BLaER1 (cell line): ENCODE measurements around the gene TSPAN9.

Experiments used
- H3K27ac ChIP-seq: shearing (Covaris generic); formaldehyde crosslinking; 2 replicates; pipeline ENCODE4 v1.8.1; 2022
- H3K27me3 ChIP-seq: shearing (Covaris generic); formaldehyde crosslinking; 2 replicates; pipeline ENCODE4 v1.8.1; 2022
- H3K36me3 ChIP-seq: shearing (Covaris generic); formaldehyde crosslinking; 2 replicates; pipeline ENCODE4 v1.8.1; 2022
- H3K4me1 ChIP-seq: shearing (Covaris generic); formaldehyde crosslinking; 2 replicates; pipeline ENCODE4 v1.8.1; 2022
- H3K4me2 ChIP-seq: shearing (Covaris generic); formaldehyde crosslinking; 2 replicates; pipeline ENCODE4 v1.8.1; 2022
- H3K4me3 ChIP-seq: shearing (Covaris generic); formaldehyde crosslinking; 2 replicates; pipeline ENCODE4 v1.8.1; 2022
- H3K9ac ChIP-seq: shearing (Covaris generic); formaldehyde crosslinking; 2 replicates; pipeline ENCODE4 v1.8.1; 2022
- H3K9me3 ChIP-seq: shearing (Covaris generic); formaldehyde crosslinking; 2 replicates; pipeline ENCODE4 v1.8.1; 2022
- H4K20me1 ChIP-seq: shearing (Covaris generic); formaldehyde crosslinking; 2 replicates; pipeline ENCODE4 v1.8.1; 2022
- Cebpa-rat ChIP-seq: shearing (Covaris generic); IDR thresholded peaks from 2 replicates; pipeline ENCODE4 v1.8.1; 2022

The TSPAN9 gene

DNA sequence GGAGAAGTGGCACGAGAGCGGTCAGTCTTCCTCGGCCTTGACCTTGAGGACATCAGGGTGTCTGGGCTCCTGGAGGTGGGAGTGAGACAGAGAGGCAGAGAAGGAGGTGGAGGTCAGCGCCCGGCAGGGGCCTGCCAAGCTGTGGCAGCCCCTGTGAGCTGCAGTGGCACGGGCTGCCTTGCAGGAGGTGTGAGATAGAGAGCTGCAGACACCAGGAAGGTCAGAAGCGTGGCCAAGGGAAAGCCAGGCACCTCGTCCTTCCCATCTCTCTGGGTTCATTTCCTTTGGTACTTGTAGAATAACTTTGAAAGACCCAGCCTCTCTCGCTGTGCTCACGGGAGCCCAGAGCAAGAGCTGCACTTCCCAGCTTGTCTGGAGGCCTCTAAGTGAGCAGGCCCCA is 98.1 kb downstream of the TSPAN9 start:
- Histone ChIP-seq H3K36me3 (no peaks in the 10 kb centered on the region), H3K9ac (no peak overlapping the region), H3K27ac (no peak overlapping the region), H3K4me2 (no peak overlapping the region), H3K9me3 (no peaks in the 10 kb centered on the region), H3K4me1 (peaks cover 48% of the 10 kb centered on the region), H3K27me3 (no peaks in the 10 kb centered on the region), H4K20me1 (peaks cover 37% of the 10 kb centered on the region), H3K4me3 (no peak overlapping the region)
- TF ChIP-seq Cebpa-rat, result no peak

DNA sequence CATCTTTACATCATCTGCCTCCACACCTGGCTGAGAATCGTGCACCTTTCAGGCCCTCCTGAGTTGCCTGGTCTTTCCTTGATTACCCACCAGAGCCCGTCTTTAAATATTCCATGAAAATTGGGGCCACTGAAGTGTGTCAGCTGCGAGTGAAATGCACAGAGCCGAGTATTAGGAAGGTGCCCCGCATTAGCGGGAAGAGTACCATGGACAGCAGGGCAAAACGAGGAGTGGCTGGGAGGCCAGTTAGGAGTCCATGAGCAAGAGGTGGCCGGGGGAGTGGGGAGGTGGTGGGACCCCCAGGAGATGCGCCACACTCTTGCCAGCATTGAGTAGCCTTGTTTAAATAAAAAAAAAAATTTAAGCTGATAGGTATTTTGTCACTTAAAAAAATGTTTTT is 99.6 kb downstream of the TSPAN9 start:
- H3K27me3 ChIP-seq, result no peaks in the 10 kb centered on the region
- H3K4me2 ChIP-seq, result peak overlapping the region; percentile 79

DNA sequence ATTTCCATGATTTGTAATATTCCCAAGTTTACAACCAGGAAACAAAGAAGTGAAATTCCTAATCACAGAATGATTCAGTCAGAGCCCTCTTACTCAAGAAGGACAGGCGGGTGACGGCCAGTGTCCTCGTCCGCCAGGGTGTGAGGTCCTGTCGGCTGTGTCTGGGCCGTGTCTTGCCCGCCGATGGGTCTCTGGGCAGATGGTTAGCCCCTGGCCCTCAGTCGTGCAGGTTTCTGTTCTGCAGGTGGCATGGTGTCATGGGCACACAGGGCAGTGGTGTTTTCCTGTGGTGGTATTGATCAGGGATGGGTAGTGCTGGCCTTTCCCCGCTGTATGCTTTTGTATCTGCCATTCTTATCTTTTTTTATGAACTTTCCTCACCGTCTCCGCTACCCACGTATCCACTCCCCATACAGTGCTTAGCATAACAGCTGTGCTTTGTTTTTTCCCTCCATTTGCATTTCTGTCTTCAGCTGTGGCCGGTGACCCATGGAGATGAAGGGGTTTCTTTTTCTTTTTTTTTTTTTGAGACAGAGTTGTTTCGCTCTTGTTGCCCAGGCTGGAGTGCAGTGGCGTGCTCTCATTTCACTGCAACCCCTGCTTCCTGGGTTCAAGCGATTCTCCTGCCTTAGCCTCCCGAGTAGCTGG is 100.7 kb downstream of the TSPAN9 start:
- no peaks in the 10 kb centered on the region for H3K27me3 ChIP-seq
- 0 out of 2 replicates have a peak overlapping the region, but pooled peaks have one; percentile 31 for H3K9ac ChIP-seq
- H3K4me1 ChIP-seq, result peaks cover 60% of the 10 kb centered on the region

More for the DNA sequence above, 99.6 kb downstream of the TSPAN9 start:
- Histone ChIP-seq H3K36me3 (no peaks in the 10 kb centered on the region), H3K4me3 (no peak overlapping the region), H3K27ac (no peak overlapping the region), H3K9ac (no peak overlapping the region), H3K4me1 (peaks cover 55% of the 10 kb centered on the region), H4K20me1 (peaks cover 34% of the 10 kb centered on the region), H3K9me3 (no peaks in the 10 kb centered on the region)
- TF ChIP-seq Cebpa-rat, result no peak

DNA sequence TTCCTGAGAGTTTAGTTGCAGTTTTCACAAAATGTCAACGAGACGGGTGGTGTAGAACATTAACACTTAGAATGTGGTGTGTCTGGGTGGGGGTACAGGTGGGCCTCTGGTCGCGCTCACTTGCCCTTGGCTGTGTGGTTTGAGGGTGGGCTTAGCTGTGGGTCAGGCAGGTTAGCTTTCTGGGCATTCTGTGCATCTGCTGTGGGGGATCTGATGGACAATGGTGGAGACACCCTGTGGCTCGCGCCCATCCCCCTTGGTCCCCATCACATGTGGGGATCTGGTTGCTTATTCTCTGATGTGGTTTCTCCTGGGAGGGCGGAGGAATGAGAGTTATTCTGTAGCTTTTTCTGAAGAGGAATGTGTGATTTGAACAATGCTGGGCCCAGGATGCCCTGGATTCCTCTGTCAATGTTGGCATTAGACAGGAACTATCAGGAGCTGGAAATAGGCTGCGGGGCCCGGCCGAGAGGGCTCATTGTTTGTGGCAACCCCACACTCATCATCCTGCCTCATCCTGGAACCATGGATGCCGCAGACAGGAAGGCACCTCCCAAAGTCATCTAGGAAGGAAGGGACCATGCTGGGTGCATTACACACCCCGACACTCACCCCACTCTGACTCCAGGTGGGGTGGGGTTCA is 101.6 kb downstream of the TSPAN9 start:
- H3K36me3 ChIP-seq, result no peaks in the 10 kb centered on the region
- H3K9ac ChIP-seq, result no peak overlapping the region
- no peak for TF ChIP-seq Cebpa-rat
- no peaks in the 10 kb centered on the region for H3K27me3 ChIP-seq
- no peak overlapping the region for H3K4me3 ChIP-seq
- peaks cover 60% of the 10 kb centered on the region for H3K4me1 ChIP-seq
- peak overlapping the region; percentile 38; the same call in 1 of the 2 replicates for H3K27ac ChIP-seq
- H3K9me3 ChIP-seq, result no peaks in the 10 kb centered on the region
- H4K20me1 ChIP-seq, result peaks cover 19% of the 10 kb centered on the region; the same call in 1 of the 2 replicates
- peak overlapping the region; percentile 79 for H3K4me2 ChIP-seq

More for the DNA sequence above, 100.7 kb downstream of the TSPAN9 start:
- Histone ChIP-seq H3K4me2 (peak overlapping the region; percentile 79), H4K20me1 (peaks cover 26% of the 10 kb centered on the region), H3K36me3 (no peaks in the 10 kb centered on the region), H3K4me3 (no peak overlapping the region), H3K27ac (peak overlapping the region; percentile 38; the same call in 1 of the 2 replicates), H3K9me3 (no peaks in the 10 kb centered on the region)
- no peak for TF ChIP-seq Cebpa-rat

DNA sequence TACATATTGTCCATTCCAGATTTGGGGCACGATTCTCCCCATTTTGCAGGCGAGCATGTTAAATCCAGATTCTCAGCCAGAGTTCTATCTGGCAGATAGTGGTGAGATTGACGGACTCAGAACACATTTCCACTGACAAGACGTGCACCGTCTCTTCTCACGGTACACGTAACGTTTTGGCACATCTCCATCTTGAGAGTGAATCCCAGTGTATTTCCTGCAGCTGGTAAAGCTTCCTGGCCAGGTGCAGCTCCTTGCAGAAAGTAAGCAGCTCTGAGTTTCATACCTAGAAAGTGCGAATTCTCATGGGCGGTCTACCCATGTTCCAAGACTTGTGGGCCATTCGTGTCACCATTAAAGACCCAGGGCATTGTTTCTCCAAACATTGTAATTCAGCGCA is 102.6 kb downstream of the TSPAN9 start:
- H4K20me1 ChIP-seq, result peaks cover 29% of the 10 kb centered on the region
- H3K4me1 ChIP-seq, result peaks cover 65% of the 10 kb centered on the region
- H3K4me2 ChIP-seq, result peak overlapping the region; percentile 79
- H3K36me3 ChIP-seq, result no peaks in the 10 kb centered on the region
- no peak overlapping the region for H3K4me3 ChIP-seq
- TF ChIP-seq Cebpa-rat, result no peak
- H3K27ac ChIP-seq, result no peak overlapping the region
- H3K9me3 ChIP-seq, result no peaks in the 10 kb centered on the region
- H3K9ac ChIP-seq, result no peak overlapping the region
- H3K27me3 ChIP-seq, result no peaks in the 10 kb centered on the region

DNA sequence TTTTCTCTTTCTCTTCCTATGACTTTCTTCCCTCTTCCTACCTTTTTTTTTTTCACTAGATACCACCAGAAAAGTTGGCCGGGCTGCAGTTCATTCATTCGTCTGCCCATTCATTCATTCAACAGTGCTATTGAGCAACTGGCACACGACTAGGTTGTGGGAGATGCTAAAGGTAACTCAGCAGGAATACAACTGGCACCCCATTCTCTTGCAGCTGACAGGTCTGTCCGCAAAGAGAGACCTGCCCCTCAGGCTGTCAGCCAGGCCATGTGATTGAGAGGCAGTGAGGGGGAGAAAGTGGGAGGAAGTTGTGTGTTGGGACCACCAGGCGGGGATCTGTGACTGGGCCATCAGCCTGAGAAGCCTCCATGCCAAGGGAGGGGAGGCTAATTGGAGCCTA is 105.2 kb downstream of the TSPAN9 start:
- no peak overlapping the region for H3K4me3 ChIP-seq
- H4K20me1 ChIP-seq, result peaks cover 55% of the 10 kb centered on the region
- no peak overlapping the region for H3K4me2 ChIP-seq
- no peak overlapping the region for H3K9ac ChIP-seq
- no peaks in the 10 kb centered on the region for H3K36me3 ChIP-seq
- H3K27ac ChIP-seq, result no peak overlapping the region
- H3K27me3 ChIP-seq, result no peaks in the 10 kb centered on the region
- TF ChIP-seq Cebpa-rat, result no peak
- H3K9me3 ChIP-seq, result no peaks in the 10 kb centered on the region
- H3K4me1 ChIP-seq, result peaks cover 69% of the 10 kb centered on the region

DNA sequence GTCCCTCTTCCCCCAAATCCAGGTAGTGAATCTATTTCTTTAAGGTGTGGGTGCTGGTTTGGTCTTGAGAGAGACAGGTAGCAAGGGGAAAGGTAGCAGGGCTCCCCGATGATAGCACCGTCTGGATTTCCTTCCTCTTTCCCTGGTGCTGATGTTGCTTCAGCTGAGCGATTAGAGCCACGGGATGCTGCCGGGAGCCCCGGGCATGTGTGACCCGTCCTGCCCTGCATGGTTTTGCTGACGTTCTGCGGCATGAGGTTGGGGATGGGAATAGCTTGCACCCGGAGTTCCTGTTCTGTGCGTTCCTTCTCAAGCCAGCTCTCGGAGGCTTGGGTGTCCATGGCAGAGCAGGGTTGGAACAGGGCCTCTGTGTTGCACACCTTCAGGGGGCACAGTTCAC is 107.3 kb downstream of the TSPAN9 start:
- Histone ChIP-seq H3K36me3 (no peaks in the 10 kb centered on the region), H3K27ac (no peak overlapping the region), H3K9ac (no peak overlapping the region), H3K9me3 (no peaks in the 10 kb centered on the region), H3K27me3 (no peaks in the 10 kb centered on the region), H3K4me1 (peaks cover 69% of the 10 kb centered on the region), H4K20me1 (peaks cover 63% of the 10 kb centered on the region), H3K4me2 (no peak overlapping the region; the same call in 1 of the 2 replicates), H3K4me3 (no peak overlapping the region)
- TF ChIP-seq Cebpa-rat, result no peak

DNA sequence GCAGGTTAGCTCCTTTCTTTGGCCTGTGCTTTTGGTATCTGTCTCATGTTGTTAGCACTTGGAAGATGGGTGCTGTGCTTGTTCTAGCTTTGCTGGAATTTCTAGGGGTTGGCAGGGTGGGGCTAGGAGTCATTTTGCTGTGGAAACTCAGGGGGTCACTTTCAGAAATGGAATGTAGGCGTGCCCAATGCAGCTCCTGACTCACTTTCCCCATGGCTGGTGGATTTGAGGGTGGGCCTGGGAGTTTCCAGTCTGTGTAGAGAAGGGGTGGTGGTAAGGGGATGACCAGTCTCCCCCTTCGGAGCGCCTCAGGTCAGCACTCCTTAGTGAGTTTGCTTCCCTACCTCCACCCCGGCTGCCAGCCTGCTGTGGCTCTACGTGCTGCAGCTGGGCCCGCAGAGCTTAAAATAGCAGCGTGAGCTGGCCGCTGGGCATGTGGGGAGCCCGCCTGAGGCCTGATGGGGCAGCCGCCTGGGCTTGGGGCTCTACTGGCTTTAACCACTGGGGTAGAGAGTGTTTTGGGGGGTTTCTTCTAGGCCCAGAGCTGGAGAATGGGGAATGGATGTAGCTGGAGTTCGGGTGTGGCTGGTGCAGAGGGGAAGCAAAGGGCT is 108.2 kb downstream of the TSPAN9 start:
- peaks cover 65% of the 10 kb centered on the region for H4K20me1 ChIP-seq
- peaks cover 69% of the 10 kb centered on the region for H3K4me1 ChIP-seq
- H3K27me3 ChIP-seq, result no peaks in the 10 kb centered on the region
- H3K27ac ChIP-seq, result no peak overlapping the region
- no peak overlapping the region for H3K4me3 ChIP-seq
- no peak overlapping the region for H3K9ac ChIP-seq
- H3K4me2 ChIP-seq, result peak overlapping the region; percentile 76; the same call in 1 of the 2 replicates
- no peaks in the 10 kb centered on the region for H3K9me3 ChIP-seq
- no peaks in the 10 kb centered on the region for H3K36me3 ChIP-seq
- no peak for TF ChIP-seq Cebpa-rat

DNA sequence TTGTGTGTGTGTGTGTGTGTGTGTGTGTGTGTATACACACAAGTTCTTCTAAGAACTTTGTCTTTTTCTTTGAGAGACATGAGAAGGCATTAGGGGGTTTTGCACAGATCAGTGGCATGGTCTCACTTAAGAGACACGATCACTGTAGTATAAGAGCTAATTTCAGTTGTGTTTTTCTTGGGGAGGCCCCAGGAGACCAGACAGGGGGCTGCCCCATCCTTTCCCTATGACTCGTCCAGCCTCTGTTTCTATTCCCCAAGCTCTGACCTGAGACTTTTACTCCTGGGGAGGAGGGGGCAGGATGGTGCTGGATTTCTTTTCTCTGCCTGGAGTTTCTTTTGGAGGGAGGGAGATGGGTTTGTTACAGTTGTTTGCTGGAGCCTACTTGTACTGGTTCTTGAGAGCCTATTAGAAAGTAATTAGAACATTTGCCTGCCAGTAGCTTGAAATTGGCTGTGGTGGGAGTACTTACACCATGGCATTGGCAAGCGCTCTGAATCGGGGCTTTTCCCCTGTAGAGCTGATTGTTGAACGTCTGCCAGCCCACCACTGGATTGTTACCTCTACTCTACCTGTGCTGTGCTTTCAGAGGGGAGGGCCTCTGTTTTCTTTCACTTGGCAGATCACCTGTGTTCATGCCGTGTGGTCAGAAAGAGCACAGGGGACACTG is 109.5 kb downstream of the TSPAN9 start:
- H3K27ac ChIP-seq, result no peak overlapping the region
- no peak overlapping the region for H3K4me3 ChIP-seq
- H3K4me2 ChIP-seq, result peak overlapping the region; percentile 76
- no peaks in the 10 kb centered on the region for H3K36me3 ChIP-seq
- H3K4me1 ChIP-seq, result peaks cover 65% of the 10 kb centered on the region
- no peak overlapping the region for H3K9ac ChIP-seq
- H4K20me1 ChIP-seq, result peaks cover 77% of the 10 kb centered on the region
- no peaks in the 10 kb centered on the region for H3K9me3 ChIP-seq
- no peaks in the 10 kb centered on the region for H3K27me3 ChIP-seq
- TF ChIP-seq Cebpa-rat, result no peak
